Measurements from ENCODE around the gene GTF2H3.

- no peak for TF ChIP-seq POLR2A (IDR thresholded peaks at IDR 0.05)
- no peak for TF ChIP-seq CTCF (IDR thresholded peaks at IDR 0.05)
Measured at GRCh38 chr12:123681605-123682004, 48.0 kb downstream of the GTF2H3 start.
